A549 (cell line): ENCODE data around the gene MT1A. TPM values are rescaled to one million over a fixed set of nuclear protein-coding genes. Genes with fewer than 3 reads are reported as not detected.
A peak's percentile ranks its signal among the peaks of the same experiment; 100 is the strongest.

Source experiments
- ATAC-seq, 2 experiments: fragments of 200-7000 bp in 1 of 2; fragments of >200 bp in 1 of 2; cut with Nextera tagmentation in 1 of 2; cut with Tn5 transposase in 1 of 2; 3 replicates each; pipeline versions ENCODE4 v1.8.0 to v1.9.1; 2018 to 2020; ENCODE audit warnings: mild to moderate bottlenecking in 1 of 2, moderate library complexity in 1 of 2
- CTCF ChIA-PET: fragments of 300-600 bp; sonication (Branson Sonifier 250); formaldehyde crosslinking; extraction: SDS; loops from one replicate; lab custom pipeline; 2021; ENCODE audit warnings: antibody characterized with exemption, inconsistent platforms; lab: Yijun Ruan, JAX
- POLR2A ChIA-PET: fragments of 350-600 bp; formaldehyde crosslinking; extraction: SDS; loops from one replicate; lab custom pipeline; 2021; ENCODE audit warnings: antibody characterized with exemption, inconsistent platforms; lab: Yijun Ruan, JAX
- DNase-seq, 2 experiments: peaks; one replicate each; pipeline versions ENCODE4 v3.0.0 to v3.0.0-alpha.2; 2011 to 2016; ENCODE audit warnings: low read depth in 1 of 2, low spot score in 1 of 2
- FAIRE-seq: peaks from 2 replicates; lab custom pipeline; 2011; peaks lifted over from hg19 to GRCh38; lab: Jason Lieb, UNC
- H3K27ac ChIP-seq, 2 experiments: fragments of >200 bp; sonication (Bioruptor Twin); formaldehyde crosslinking; 3 replicates each; pipeline ENCODE4 v1.5.1; 2016 to 2017
- H3K4me1 ChIP-seq: fragments of >200 bp; sonication (Bioruptor Twin); formaldehyde crosslinking; 3 replicates; pipeline ENCODE4 v1.6.1; 2016
- H3K4me2 ChIP-seq: fragments of >200 bp; sonication (Bioruptor Twin); formaldehyde crosslinking; 3 replicates; pipeline ENCODE4 v1.6.1; 2016
- H3K4me3 ChIP-seq: fragments of >200 bp; sonication (Bioruptor Twin); formaldehyde crosslinking; 3 replicates; pipeline ENCODE4 v1.5.1; 2016
- H3K9me3 ChIP-seq: fragments of >200 bp; sonication (Bioruptor Twin); formaldehyde crosslinking; 3 replicates; pipeline ENCODE4 v1.6.1; 2016
- ATOH8 ChIP-seq: fragments of 250-450 bp; sonication (Bioruptor Pico); IDR thresholded peaks from 2 replicates; pipeline ENCODE4 v1.5.0; 2020; ENCODE audit warnings: low read depth, mild to moderate bottlenecking, moderate library complexity
- BCL3 ChIP-seq: fragments of >200 bp; sonication (Bioruptor Twin); formaldehyde crosslinking; IDR thresholded peaks from 3 replicates; pipeline ENCODE4 v1.6.1; 2016
- CBX8 ChIP-seq: fragments of 200-600 bp; sonication (generic); IDR thresholded peaks from 2 replicates; pipeline ENCODE4 v1.6.1; 2016
- EHF ChIP-seq: fragments of 250-450 bp; sonication (Bioruptor Pico); IDR thresholded peaks from 2 replicates; pipeline ENCODE4 v1.5.0; 2020; ENCODE audit warnings: mild to moderate bottlenecking
- FOSL2 ChIP-seq, 2 experiments: fragments of 450-650 bp in 1 of 2; fragments of >200 bp in 1 of 2; sonication (Bioruptor Twin) in 1 of 2; formaldehyde crosslinking; IDR thresholded peaks; 2 replicates each; pipeline versions ENCODE4 v1.5.0 to v1.6.1; 2016 to 2020; ENCODE audit warnings: mild to moderate bottlenecking in 1 of 2, moderate library complexity in 1 of 2
- GATA3 ChIP-seq: IDR thresholded peaks from 2 replicates; pipeline ENCODE4 v1.6.1; 2012; ENCODE audit warnings: borderline replicate concordance
- KDM1A ChIP-seq: fragments of 200-600 bp; sonication (generic); IDR thresholded peaks from 2 replicates; pipeline ENCODE4 v1.6.1; 2016; ENCODE audit warnings: low read depth, mild to moderate bottlenecking
- MAZ ChIP-seq: fragments of 150-350 bp; IDR thresholded peaks from 2 replicates; pipeline ENCODE4 v1.6.1; 2014; ENCODE audit warnings: antibody characterized with exemption, low read depth, low read length, borderline replicate concordance
- NFE2L2 ChIP-seq: fragments of 150-350 bp; conservative IDR thresholded peaks from 2 replicates; pipeline ENCODE4 v1.6.1; 2014; ENCODE audit warnings: low read length
- POLR2A ChIP-seq: IDR thresholded peaks from 2 replicates; pipeline ENCODE4 v1.6.1; 2012; ENCODE audit warnings: mild to moderate bottlenecking, low read length
- RAD21 ChIP-seq, 2 experiments: fragments of >200 bp in 1 of 2; sonication (Bioruptor Twin) in 1 of 2; formaldehyde crosslinking in 1 of 2; IDR thresholded peaks in 1 of 2; conservative IDR thresholded peaks in 1 of 2; 2 replicates in 1 of 2; 3 replicates in 1 of 2; pipeline ENCODE4 v1.6.1; 2012 to 2018; ENCODE audit warnings: inconsistent platforms in 1 of 2
- RARB ChIP-seq: fragments of 250-450 bp; sonication (Bioruptor Pico); IDR thresholded peaks from 2 replicates; pipeline ENCODE4 v1.8.0; 2021; ENCODE audit warnings: mild to moderate bottlenecking, moderate library complexity
- TFCP2L1 ChIP-seq: fragments of 250-450 bp; sonication (Bioruptor Pico); IDR thresholded peaks from 2 replicates; pipeline ENCODE4 v1.5.0; 2021; ENCODE audit warnings: mild to moderate bottlenecking
- TP53 ChIP-seq: fragments of 250-450 bp; sonication (Bioruptor Pico); IDR thresholded peaks from 2 replicates; pipeline ENCODE4 v1.5.0; 2021; ENCODE audit warnings: mild to moderate bottlenecking, moderate library complexity
- ZNF302 ChIP-seq: fragments of 250-450 bp; sonication (Bioruptor Pico); IDR thresholded peaks from 2 replicates; pipeline ENCODE4 v1.9.0; 2021; ENCODE audit warnings: inconsistent platforms, mild to moderate bottlenecking, moderate library complexity
- ZSCAN20 ChIP-seq: fragments of 250-450 bp; sonication (Bioruptor Pico); IDR thresholded peaks from 2 replicates; pipeline ENCODE4 v1.8.0; 2022; ENCODE audit warnings: mild to moderate bottlenecking, moderate library complexity
- WGBS: methylation state at CpG from one replicate; pipeline ENCODE4 v1.1.6; 2017; ENCODE audit errors: missing lambda C conversion rate; 5-methylcytosine and 5-hydroxymethylcytosine counted together
- polyA plus RNA-seq, 4 experiments: library from polyadenylated mRNA; depleted of rRNA in 3 of 4; stranded (reverse); fragments of >200 nt; fragmentation: RNase III in 1 of 4; extraction: RNeasy Plus Mini Kit Qiagen cat#74134 plus additional on column Dnase treatment in 1 of 4; gene quantifications; 2 replicates in 3 of 4; 3 replicates in 1 of 4; pipeline ENCODE4 v1.2.3, GENCODE V29; 2011 to 2017

Gene MT1A
- polyA plus RNA-seq, 2 of the 4 experiments (the other 2 are of a cell fraction): 5.3 to 12.8 TPM

- no peaks in the 10 kb centered on the region for H3K9me3 ChIP-seq
- peak in 1 of 2 experiments; percentile 10 for DNase-seq
- ChIA-PET CTCF (interaction anchor here (25.6 kb wide), 1 partner anchor 40 kb away, joined by 340 read pairs; the partner anchor contains the start of gene MT2A), POLR2A (no interaction called here)
- H3K27ac ChIP-seq: no peak overlapping the region
- peaks cover 8% of the 10 kb centered on the region; the same call in 1 of the 3 replicates for H3K4me1 ChIP-seq
- no peak for TF ChIP-seq RARB (CRISPR knock-in tag)
- TF ChIP-seq, all 56 proteins: peak for 0
- FAIRE-seq (no peak), ATAC-seq (no peak)
- Histone ChIP-seq H3K4me3 (no peak overlapping the region), H3K4me2 (no peak overlapping the region)
- WGBS: 43% methylated on average over 3 of the region's 3 CpGs
Observed at GRCh38 chr16:56649820-56650219, 11.4 kb downstream of the MT1A start.

DNA sequence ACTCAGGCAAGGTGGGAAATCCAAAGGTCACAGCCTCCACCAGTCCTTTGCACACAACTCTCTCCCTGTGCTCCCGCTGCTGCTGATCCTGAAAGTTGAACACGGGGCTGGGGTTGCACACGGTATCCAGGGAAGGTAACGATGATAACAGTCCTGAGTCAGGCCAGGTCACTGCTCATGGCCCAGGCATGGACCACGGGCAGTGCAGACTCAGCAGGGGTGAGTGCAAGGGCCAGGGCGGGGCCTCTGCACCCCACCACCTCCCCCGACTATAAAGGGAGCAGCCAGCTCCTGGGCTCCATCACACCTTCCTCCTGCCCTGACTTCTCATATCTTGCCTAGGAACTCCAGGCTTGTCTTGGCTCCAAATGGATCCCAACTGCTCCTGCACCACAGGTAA, 13.1 kb downstream of the MT1A start, which contains the start of gene MT1B:
Gene MT1B, plus strand, starts transcription at position 301 of the 400 bp plus-strand sequence. Its CDS starts 68 bp downstream, at position 369.
- CTCF ChIA-PET: interaction anchor here (1.0 to 25.6 kb wide), 3 partner anchors 8 to 42 kb away, joined by 3 to 340 read pairs (median 15); partner anchors contain the start of gene MT2A

GRCh38 chr16:56652600-56652999, 14.1 kb downstream of the MT1A start:
- H3K27ac ChIP-seq: no peak overlapping the region
- no peak overlapping the region for H3K4me3 ChIP-seq
- H3K4me2 ChIP-seq: no peak overlapping the region
- ATAC-seq (no peak), DNase-seq (no peak), FAIRE-seq (no peak)
- TF ChIP-seq ZNF302 (CRISPR knock-in tag): no peak
- TF ChIP-seq CBX8: no peak
- no peak for TF ChIP-seq EHF (CRISPR knock-in tag)
- TF ChIP-seq TFCP2L1 (CRISPR knock-in tag): no peak
- CTCF ChIA-PET: interaction anchor here (1.3 to 25.6 kb wide), 3 partner anchors 9 to 43 kb away, joined by 5 to 340 read pairs (median 15); partner anchors contain the start of gene MT2A
- 50% methylated on average over 1 of the region's 1 CpG for WGBS
- POLR2A ChIA-PET: no interaction called here
- H3K4me1 ChIP-seq: peaks cover 14% of the 10 kb centered on the region; the same call in 2 of the 3 replicates
- H3K9me3 ChIP-seq: no peaks in the 10 kb centered on the region

More for the DNA sequence above, 13.1 kb downstream of the MT1A start, which contains the start of gene MT1B:
- peak in 1 of 2 experiments; percentile 30; a peak in 1 of 6 replicates for ATAC-seq
- Histone ChIP-seq H3K4me2 (no peak within 1 kb of the TSS), H3K9me3 (no peaks in the 10 kb centered on the region), H3K27ac (no peak within 1 kb of the TSS), H3K4me1 (peaks cover 8% of the 10 kb centered on the region; the same call in 1 of the 3 replicates), H3K4me3 (no peak within 1 kb of the TSS)
- no peak for DNase-seq
- 74% methylated on average over 6 of the region's 7 CpGs for WGBS
- no peak for TF ChIP-seq TP53
- TF ChIP-seq GATA3: no peak
- POLR2A ChIA-PET: no interaction called here
- no peak for FAIRE-seq

GRCh38 chr16:56653218-56653617, 14.8 kb downstream of the MT1A start:
- no peak overlapping the region for H3K4me2 ChIP-seq
- no peak for TF ChIP-seq POLR2A
- no peak for TF ChIP-seq GATA3
- TF ChIP-seq FOSL2 (IDR thresholded peaks at IDR 0.05): no peak
- TF ChIP-seq FOSL2 (CRISPR knock-in tag; IDR thresholded peaks at IDR 0.05): no peak
- no peak for TF ChIP-seq RAD21 (conservative IDR thresholded peaks at IDR 0.05 in 1 of 2, IDR thresholded peaks at IDR 0.05 in 1 of 2)
- TF ChIP-seq ZSCAN20: no peak
- no peak for TF ChIP-seq ATOH8 (CRISPR knock-in tag)
- TF ChIP-seq NFE2L2: no peak
- TF ChIP-seq BCL3: no peak
- no peak for TF ChIP-seq MAZ
- no peak for TF ChIP-seq KDM1A
- ChIA-PET CTCF (interaction anchor here (1.3 to 25.6 kb wide), 3 partner anchors 10 to 44 kb away, joined by 5 to 340 read pairs (median 15); partner anchors contain the start of gene MT2A), POLR2A (no interaction called here)
- no peak for ATAC-seq
- H3K4me1 ChIP-seq: peaks cover 14% of the 10 kb centered on the region; the same call in 2 of the 3 replicates
- H3K9me3 ChIP-seq: no peaks in the 10 kb centered on the region
- WGBS: 91% methylated on average over 7 of the region's 7 CpGs
- H3K4me3 ChIP-seq: no peak overlapping the region
- H3K27ac ChIP-seq: no peak overlapping the region
- no peak for DNase-seq
- no peak for FAIRE-seq
